Spleen (tissue), 11 donors: ENCODE data around the gene CTTN. TPM values are rescaled to one million over a fixed set of nuclear protein-coding genes. Genes with fewer than 3 reads are reported as not detected.

Source experiments
- DNase-seq: peaks from one replicate; pipeline ENCODE4 v3.0.0-alpha.2; 2020
- H3K27ac ChIP-seq, 8 donors: fragments of 200-600 bp; sonication (generic) in 7 of 8; 1 replicate in 4 of 8; 2 replicates in 4 of 8; pipeline versions ENCODE4 v1.5.0 to v1.8.0; 2016 to 2021; ENCODE audit warnings: inconsistent platforms in 4 of 8, mild to moderate bottlenecking in 4 of 8, moderate library complexity in 1 of 8
- H3K27me3 ChIP-seq, 7 donors: fragments of 200-600 bp; sonication (generic) in 6 of 7; replicated peaks in 1 of 7; 1 replicate in 4 of 7; 2 replicates in 3 of 7; pipeline versions ENCODE4 v1.5.0 to v1.8.0; 2016 to 2021; ENCODE audit warnings: inconsistent platforms in 3 of 7, mild to moderate bottlenecking in 1 of 7
- H3K36me3 ChIP-seq, 6 donors: fragments of 200-600 bp; sonication (generic) in 5 of 6; 1 replicate in 4 of 6; 2 replicates in 2 of 6; pipeline versions ENCODE4 v1.5.0 to v1.8.0; 2016 to 2021; ENCODE audit warnings: inconsistent platforms in 2 of 6
- H3K4me1 ChIP-seq, 6 donors: fragments of 200-600 bp; sonication (generic) in 5 of 6; 1 replicate in 3 of 6; 2 replicates in 3 of 6; pipeline versions ENCODE4 v1.5.0 to v1.8.0; 2016 to 2021; ENCODE audit warnings: inconsistent platforms in 3 of 6
- H3K4me3 ChIP-seq, 8 donors: fragments of 200-600 bp; sonication (generic) in 7 of 8; 1 replicate in 4 of 8; 2 replicates in 4 of 8; pipeline versions ENCODE4 v1.5.0 to v1.8.0; 2016 to 2021; ENCODE audit warnings: inconsistent platforms in 4 of 8, mild to moderate bottlenecking in 4 of 8, moderate library complexity in 2 of 8
- H3K9me3 ChIP-seq, 8 donors: fragments of 200-600 bp; sonication (generic) in 7 of 8; 1 replicate in 4 of 8; 2 replicates in 4 of 8; pipeline versions ENCODE4 v1.5.0 to v1.8.0; 2016 to 2021; ENCODE audit warnings: inconsistent platforms in 4 of 8
- POLR2A ChIP-seq, 3 donors: fragments of 450-650 bp; IDR thresholded peaks; one replicate each; pipeline ENCODE4 v1.5.1; 2017; ENCODE audit warnings: antibody characterized with exemption in 3 of 3, mild to moderate bottlenecking in 1 of 3
- POLR2AphosphoS5 ChIP-seq, 3 donors: sonication (generic); formaldehyde crosslinking; IDR thresholded peaks; one replicate each; pipeline ENCODE4 v1.5.1; 2017; ENCODE audit warnings: antibody characterized with exemption in 3 of 3
- WGBS, 5 donors: extraction: QIAGEN DNeasy Blood & Tissue Kit in 3 of 5; methylation state at CpG; one replicate each; pipeline versions ENCODE4 v1.1.5 to v1.1.7; 2013 to 2018; 5-methylcytosine and 5-hydroxymethylcytosine counted together
- intact Hi-C: fragments of 100-400 bp; cut with DNase I; formaldehyde crosslinking; loops from one replicate; pipeline ENCODE4 v1.15.0; 2023; ENCODE audit warnings: low total_unique reads
- polyA plus RNA-seq, 3 donors: library from polyadenylated mRNA; stranded (reverse); fragments of 200-250 nt; gene quantifications; one replicate each; pipeline ENCODE4 v1.2.1, GENCODE V29; 2013
- total RNA-seq, 7 donors: library from RNA; depleted of rRNA in 3 of 7; stranded (reverse); fragments of >200 nt in 3 of 7; fragmentation: NEBNext Ultra II Directional in 4 of 7; extraction: Animal tissue kit (Norgen Biotek cat#: 25700) in 4 of 7; gene quantifications; one replicate each; pipeline versions ENCODE4 v1.1.0 to v1.2.1, GENCODE V29; 2016 to 2021
- TF ChIP-seq, protein P1 (sequence below), 11 experiments: fragments of 200-600 bp in 7 of 11; fragments of 450-650 bp in 4 of 11; sonication (generic) in 4 of 11; IDR thresholded peaks in 8 of 11; conservative IDR thresholded peaks in 3 of 11; 1 replicate in 7 of 11; 2 replicates in 4 of 11; pipeline versions ENCODE4 v1.4.0 to v1.8.0; 2016 to 2021; ENCODE audit warnings: antibody characterized with exemption in 11 of 11, inconsistent platforms in 4 of 11, mild to moderate bottlenecking in 1 of 11
- donor health status: healthy with polysubstance abuse.
- donor health status: DM: no; HTN: no; CAD: no; lungs with moderate emphysema.
- donor health status: DM: no; HTN: no; CAD: no.
- donor health status: Bipolar disorder and iron deficiency.
- donor health status: healthy.
- donor health status: DM: no; HTN: no; CAD: no.
- donor health status: DM: yes; HTN: yes; CAD: no.

CTTN gene
- total and polyA plus RNA-seq, 10 donors, result 18.4 to 149 (median 98.4) TPM

DNA sequence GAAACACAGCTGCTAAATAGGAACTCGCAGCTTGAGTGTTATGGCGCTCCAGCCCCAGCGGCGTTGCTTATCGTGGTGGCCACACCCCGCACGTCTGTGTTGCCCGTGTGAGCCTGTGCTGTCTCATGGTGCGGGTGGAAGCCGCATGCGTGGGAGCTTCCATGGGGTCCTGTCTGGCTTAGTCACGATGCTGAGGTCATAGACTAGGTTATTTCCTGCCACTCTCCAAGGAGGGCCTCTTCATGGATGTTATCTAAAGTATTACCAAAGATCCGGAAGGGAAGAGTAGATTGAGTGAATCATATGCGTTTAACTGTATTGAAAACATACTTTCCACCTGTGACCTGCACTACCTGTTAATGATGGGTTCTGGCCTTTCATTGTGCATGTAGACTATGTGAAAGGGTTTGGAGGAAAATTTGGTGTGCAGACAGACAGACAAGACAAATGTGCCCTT lies 21.7 kb downstream of the CTTN start:
- Histone ChIP-seq H3K27me3 (peaks cover 0 to 86% (median 0%) of the 10 kb centered on the region in 7 donors), H3K27ac (no peak overlapping the region), H3K9me3 (no peaks in the 10 kb centered on the region), H3K36me3 (peaks cover 0 to 100% (median 44%) of the 10 kb centered on the region in 6 donors), H3K4me3 (no peak overlapping the region), H3K4me1 (peaks cover 0 to 24% (median 0%) of the 10 kb centered on the region in 6 donors)
- WGBS, 5 donors, result 77 to 87% (median 82%) methylated on average over 11 to 14 of the region's 14 CpGs
- intact Hi-C loops, result no loop called here
- TF ChIP-seq, protein P1, sequence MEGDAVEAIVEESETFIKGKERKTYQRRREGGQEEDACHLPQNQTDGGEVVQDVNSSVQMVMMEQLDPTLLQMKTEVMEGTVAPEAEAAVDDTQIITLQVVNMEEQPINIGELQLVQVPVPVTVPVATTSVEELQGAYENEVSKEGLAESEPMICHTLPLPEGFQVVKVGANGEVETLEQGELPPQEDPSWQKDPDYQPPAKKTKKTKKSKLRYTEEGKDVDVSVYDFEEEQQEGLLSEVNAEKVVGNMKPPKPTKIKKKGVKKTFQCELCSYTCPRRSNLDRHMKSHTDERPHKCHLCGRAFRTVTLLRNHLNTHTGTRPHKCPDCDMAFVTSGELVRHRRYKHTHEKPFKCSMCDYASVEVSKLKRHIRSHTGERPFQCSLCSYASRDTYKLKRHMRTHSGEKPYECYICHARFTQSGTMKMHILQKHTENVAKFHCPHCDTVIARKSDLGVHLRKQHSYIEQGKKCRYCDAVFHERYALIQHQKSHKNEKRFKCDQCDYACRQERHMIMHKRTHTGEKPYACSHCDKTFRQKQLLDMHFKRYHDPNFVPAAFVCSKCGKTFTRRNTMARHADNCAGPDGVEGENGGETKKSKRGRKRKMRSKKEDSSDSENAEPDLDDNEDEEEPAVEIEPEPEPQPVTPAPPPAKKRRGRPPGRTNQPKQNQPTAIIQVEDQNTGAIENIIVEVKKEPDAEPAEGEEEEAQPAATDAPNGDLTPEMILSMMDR (IDR thresholded peaks at IDR 0.05 in 8 of 11, conservative IDR thresholded peaks at IDR 0.05 in 3 of 11), result no peak
- no peak for TF ChIP-seq POLR2A (IDR thresholded peaks at IDR 0.05)
- no peak for TF ChIP-seq POLR2AphosphoS5 (IDR thresholded peaks at IDR 0.05)
- DNase-seq, result no peak

DNA sequence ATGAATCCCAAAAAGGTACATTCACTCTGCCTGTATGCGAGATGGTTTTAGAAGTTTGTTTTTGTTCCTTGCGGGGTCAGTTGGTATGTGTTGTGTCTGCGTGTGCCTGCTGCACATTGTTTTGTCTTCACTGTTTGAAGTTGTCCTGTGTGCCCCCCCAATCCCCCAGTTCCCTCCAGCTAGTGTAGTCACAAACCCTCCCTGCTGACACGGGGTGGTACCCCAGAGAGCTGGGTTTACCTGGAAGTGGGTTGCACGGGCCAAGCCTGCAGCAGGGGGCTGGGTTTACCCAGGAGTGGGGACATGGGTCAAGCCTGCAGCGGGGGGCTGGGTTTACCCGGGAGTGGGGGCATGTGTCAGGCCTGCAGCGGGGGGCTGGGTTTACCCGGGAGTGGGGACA lies 22.2 kb downstream of the CTTN start:
- no peak overlapping the region for H3K4me3 ChIP-seq
- H3K27ac ChIP-seq, result no peak overlapping the region
- 88 to 94% (median 91%) methylated on average over 9 of the region's 9 CpGs for WGBS, 5 donors
- peaks cover 0 to 86% (median 0%) of the 10 kb centered on the region in 7 donors for H3K27me3 ChIP-seq
- H3K36me3 ChIP-seq, result peaks cover 0 to 100% (median 44%) of the 10 kb centered on the region in 6 donors
- no peak for TF ChIP-seq POLR2A (IDR thresholded peaks at IDR 0.05)
- TF ChIP-seq, protein P1 (IDR thresholded peaks at IDR 0.05 in 8 of 11, conservative IDR thresholded peaks at IDR 0.05 in 3 of 11), result no peak
- TF ChIP-seq POLR2AphosphoS5 (IDR thresholded peaks at IDR 0.05), result no peak
- peaks cover 0 to 22% (median 0%) of the 10 kb centered on the region in 6 donors for H3K4me1 ChIP-seq
- intact Hi-C loops, result no loop called here
- H3K9me3 ChIP-seq, result no peaks in the 10 kb centered on the region
- no peak for DNase-seq

DNA sequence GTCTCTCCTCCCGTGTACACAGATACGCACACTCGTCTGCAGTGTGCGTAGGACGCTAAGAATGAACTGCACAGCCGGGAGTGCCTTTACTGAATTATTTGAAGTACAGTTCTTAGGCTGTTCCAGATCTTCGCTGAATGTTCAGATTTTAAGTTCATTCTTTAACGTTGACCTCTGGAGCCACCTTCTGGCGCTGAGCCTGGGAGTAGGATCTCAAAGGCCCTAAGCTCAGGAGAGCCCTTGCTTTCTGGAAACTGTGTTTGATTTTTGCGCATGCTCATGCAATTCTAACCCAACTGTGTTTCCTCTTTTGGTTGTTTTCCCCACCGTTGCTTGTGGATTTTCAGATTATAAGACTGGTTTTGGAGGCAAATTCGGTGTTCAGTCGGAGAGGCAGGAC lies 22.8 kb downstream of the CTTN start:
- peaks cover 0 to 83% (median 0%) of the 10 kb centered on the region in 7 donors for H3K27me3 ChIP-seq
- 66 to 75% (median 70%) methylated on average over 13 of the region's 13 CpGs for WGBS, 5 donors
- H3K27ac ChIP-seq, result no peak overlapping the region
- DNase-seq, result no peak
- TF ChIP-seq POLR2A (IDR thresholded peaks at IDR 0.05) (no peak), POLR2AphosphoS5 (IDR thresholded peaks at IDR 0.05) (no peak)
- TF ChIP-seq, protein P1 (IDR thresholded peaks at IDR 0.05 in 8 of 11, conservative IDR thresholded peaks at IDR 0.05 in 3 of 11), result no peak
- H3K4me3 ChIP-seq, result no peak overlapping the region
- H3K9me3 ChIP-seq, result no peaks in the 10 kb centered on the region
- intact Hi-C loops, result no loop called here
- peaks cover 0 to 16% (median 0%) of the 10 kb centered on the region in 6 donors for H3K4me1 ChIP-seq
- H3K36me3 ChIP-seq, result peaks cover 0 to 100% (median 44%) of the 10 kb centered on the region in 6 donors

DNA sequence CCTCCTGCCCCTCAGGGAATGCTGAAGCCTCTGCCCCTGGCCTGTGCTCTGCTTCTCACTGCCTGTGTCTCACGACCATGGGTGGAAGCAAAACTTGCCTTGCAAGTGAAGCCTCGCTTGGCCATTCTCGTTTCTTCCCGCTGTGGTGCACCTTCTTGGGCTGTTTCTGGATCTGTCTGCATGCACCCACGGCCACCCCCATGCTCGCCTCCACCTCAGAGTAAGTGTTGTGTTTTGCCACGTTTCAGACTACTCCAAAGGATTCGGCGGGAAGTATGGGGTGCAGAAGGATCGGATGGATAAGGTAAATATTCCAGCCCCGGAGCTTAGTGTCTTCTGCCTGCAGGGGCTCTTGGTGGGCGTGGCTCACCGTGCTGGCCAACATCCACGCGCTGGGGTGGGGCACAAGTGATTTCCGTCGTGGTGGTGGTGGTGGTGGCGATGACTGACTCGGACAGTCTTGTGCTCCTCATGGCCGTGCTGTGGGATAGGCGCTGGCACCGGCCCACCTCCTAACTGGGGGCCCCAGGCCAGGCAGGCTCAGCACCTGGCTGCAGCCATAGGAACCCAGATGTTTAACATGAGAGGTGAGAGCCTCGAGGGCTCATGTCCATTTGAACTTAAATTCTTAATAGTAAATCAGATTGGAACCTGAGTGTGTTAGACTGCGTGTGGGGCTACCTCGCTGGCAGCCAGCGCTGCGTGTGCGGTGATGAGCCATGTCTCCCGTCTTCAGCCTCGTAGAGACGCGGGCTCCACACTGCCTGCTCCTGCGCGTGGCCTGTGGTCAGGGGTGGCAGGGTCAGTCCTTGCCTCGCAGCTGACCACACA lies 24.6 kb downstream of the CTTN start:
- TF ChIP-seq POLR2AphosphoS5 (IDR thresholded peaks at IDR 0.05) (no peak), POLR2A (IDR thresholded peaks at IDR 0.05) (no peak)
- TF ChIP-seq, protein P1 (IDR thresholded peaks at IDR 0.05 in 8 of 11, conservative IDR thresholded peaks at IDR 0.05 in 3 of 11), result no peak
- WGBS, 5 donors, result 92 to 94% (median 93%) methylated on average over 30 to 35 of the region's 35 CpGs
- H3K4me3 ChIP-seq, result no peak overlapping the region
- H3K27ac ChIP-seq, result no peak overlapping the region
- peaks cover 0 to 12% (median 0%) of the 10 kb centered on the region in 6 donors for H3K4me1 ChIP-seq
- intact Hi-C loops, result no loop called here
- DNase-seq, result no peak
- peaks cover 0 to 100% (median 32%) of the 10 kb centered on the region in 6 donors for H3K36me3 ChIP-seq
- H3K9me3 ChIP-seq, result no peaks in the 10 kb centered on the region
- H3K27me3 ChIP-seq, result peaks cover 0 to 68% (median 0%) of the 10 kb centered on the region in 7 donors
